Activated effector memory CD4-positive, alpha-beta T cell treated with anti-CD3 and anti-CD28 coated beads, Interleukin-2, amount 50 U/mL, for 16 hours (primary cell): ENCODE measurements around the gene RICTOR.

Source experiments
- DNase-seq: peaks from one replicate; pipeline ENCODE4 v3.0.0-alpha.2; 2020

Gene RICTOR

DNA sequence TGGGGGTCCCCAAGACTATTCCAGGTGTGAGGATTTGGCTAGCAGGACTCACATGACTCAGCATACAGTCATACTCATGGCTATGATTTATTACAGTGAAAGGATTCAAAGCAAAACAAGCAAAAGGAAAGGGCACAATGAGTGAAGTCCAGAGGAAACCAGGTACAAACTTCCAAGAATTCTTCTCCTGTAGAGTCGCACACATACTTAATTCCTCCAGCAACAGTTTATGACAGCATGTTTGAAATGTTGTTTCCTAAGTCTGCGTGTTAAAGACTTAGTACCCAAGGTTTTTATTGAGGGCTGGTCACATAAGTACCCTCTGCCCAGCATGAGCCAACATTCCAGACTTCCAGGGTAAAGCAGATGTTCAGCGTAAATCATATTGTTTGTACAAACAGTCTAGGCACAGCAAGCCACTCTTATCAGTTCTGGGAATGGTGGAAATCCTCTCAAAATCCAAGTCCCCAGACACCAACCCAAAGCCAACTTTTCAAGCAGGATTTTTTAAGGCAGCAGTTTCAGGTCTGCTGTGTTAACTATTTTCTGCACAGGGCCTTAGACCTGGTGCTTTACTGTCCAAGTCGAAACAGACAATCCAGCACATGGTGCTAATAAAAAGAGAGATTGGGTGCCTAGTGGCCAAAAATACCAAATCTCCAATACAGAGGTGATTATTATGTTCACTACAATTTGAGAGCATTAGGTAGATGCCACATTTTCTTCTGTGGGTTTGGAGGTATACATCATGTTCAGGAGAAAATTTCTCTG lies 18.6 kb upstream of the RICTOR start:
- no peak for DNase-seq

DNA sequence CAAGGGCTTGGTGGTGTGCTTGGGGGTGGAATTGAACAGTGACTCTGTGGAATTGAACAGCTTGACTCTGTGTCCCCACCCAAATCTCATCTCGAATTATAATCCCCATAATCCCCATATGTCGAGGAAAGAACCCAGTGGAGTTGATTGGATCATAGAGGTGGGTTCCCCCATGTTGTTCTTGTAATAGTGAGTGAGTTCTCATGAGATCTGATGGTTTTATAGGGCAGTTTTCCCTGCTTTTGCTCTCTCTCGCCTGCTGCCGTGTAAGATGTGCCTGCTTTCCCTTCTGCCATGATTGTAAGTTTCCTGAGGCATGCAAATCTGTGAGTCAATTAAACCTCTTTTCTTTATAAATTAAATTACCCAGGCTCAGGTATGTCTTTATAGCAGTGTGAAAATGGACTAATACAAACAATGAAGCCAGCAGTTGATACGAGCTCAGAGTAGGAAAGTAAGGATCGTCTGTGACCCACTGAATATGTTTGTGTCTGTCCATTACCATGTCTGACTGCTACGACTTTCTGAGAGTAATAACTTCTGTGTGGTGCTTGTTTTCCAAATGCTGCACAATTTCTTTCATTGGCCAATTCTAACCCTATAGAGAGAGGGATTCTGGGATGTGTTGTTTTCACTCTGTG lies 17.9 kb upstream of the RICTOR start:
- no peak for DNase-seq

DNA sequence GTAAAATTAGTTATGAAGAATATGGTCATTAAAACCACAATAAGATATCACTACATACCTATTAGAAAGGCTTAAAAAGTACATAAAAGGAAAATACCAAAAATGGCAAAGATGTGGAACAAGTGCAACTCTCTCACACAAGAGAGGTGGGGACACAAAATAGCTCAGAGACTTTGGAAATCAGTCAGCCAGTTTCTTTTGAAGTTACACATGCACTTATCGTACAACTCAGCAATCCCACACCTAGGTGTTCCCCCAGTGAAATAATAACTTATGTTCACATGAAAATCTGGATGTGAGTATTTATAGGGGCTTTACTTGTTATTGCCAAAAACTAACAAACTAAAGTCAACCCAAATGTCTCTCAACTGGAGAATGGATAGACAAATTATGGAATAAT lies 9.8 kb upstream of the RICTOR start:
- DNase-seq: no peak

DNA sequence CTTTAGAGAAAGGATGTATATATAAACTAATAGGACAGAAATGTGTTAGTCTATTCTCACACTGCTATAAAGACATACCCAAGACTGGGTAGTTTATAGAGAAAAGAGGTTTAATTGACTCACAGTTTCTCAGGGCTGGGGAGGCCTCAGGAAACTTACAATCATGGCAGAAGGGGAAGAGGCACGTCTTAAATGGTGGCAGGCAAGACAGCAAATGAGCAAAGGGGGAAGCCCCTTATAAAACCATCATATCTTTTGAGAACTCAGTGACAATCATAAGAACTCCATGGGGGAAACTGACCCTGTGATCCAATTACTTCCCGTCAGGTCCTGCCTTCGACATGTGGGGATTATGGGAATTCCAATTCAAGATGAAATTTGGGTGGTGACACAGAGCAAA lies 8.8 kb upstream of the RICTOR start:
- no peak for DNase-seq

DNA sequence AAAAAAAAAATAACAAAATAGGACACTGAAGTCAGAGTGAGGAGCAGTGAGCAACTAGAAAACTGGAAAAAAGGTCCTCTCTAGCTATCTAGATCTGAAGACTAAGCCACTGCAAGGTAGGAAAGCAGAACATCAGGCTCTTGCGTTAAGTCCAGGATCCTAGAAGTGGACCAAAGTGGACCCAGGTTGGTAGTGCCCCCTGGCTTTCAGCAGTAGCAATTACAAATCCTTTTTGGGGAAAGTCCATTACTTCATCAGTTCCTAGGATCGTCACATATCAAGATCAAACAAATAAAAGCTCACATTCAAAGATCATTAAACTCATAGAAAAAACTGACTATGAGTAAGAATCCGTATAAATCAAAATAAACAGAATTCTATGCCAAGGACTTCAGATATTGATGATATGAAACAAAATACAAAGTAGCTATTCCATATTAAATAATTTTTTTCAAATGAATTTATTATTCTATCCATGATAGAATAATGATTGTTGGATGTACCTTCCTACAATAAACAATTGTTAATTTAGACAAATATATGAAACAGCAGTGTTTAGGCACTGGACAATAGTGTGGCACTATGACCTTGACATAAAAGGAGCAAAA lies 6.5 kb upstream of the RICTOR start:
- DNase-seq: peak; percentile 65

DNA sequence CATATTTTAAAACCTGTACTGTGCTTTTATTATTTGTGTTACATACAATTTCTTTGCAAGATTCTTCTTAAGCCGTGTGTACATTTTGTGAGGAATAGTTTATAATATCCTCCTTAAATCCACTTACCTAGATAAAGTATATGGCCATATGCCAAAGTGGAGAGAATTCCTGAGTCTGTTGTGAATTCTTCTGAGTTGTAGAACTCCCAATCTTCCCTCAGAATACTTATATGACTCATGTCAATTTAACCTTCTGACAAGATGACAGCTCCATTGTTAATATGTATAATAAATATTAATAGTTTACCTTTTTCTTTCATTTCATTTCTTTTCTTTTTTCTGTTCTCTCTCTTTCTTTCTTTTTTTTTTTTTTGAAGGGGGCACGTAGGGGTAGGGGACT lies 6.0 kb upstream of the RICTOR start:
- DNase-seq: no peak

DNA sequence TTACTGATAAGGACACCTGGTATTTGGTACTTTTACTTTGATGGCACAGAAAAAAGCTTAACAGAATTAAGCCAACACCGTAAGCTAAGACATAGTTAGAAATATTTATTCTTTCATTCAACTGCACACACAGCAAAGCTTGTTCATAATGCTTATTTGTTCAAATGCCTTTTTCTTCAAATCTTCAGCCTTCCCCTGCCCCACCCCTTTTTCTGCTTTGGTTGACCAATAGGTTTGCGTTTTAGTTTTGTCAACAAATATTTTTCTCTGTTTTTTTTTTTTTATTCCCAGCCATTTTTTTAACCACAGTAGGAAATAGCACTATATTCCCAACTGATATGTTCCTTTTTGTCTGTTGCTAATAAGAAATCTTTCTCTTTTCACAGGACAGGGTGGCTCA lies 4.9 kb upstream of the RICTOR start:
- DNase-seq: no peak

DNA sequence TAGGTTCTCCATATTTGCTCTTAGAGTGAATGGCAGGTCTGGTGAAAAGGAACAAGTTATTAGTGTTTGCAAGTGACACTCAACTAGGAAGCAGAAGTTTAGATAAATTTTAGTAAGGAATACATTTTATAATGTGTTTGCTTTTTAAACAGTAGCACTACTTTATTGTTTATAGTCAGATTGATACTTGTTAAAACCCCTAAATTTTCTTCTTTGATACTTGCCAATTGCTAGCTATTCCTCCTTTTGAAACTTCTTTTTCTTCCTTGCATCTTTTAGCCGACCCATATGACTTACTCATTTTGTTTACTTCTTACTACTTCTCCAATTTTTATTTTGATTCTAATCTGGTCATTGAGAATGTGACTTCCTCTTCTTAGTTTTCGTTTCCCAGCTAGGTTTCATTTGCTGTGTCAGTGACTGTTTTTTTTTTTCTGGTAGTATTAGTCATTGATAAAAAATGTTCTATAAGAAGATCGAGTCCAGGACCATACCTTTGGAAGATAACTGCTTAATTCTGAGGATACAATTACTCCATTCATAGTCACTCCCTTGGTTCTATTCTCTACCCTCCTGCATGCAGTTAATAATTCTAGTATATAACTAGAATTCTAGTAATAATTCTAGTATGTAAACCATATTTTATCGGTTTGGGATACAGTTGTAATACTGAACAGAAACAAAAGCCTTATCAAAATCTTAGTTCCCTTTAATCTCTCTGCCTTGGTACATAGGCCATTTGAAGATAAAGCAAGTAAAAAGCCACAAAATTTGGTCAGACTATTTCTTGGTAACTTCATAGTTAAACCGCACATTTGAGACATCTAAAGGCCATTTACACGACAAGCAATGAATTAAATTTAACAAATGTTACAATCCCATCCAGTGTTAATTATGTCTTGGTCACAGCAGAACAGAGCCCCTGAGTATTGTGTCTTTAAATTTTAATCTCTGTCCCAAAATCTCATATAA lies 2.8 kb upstream of the RICTOR start:
- no peak for DNase-seq

DNA sequence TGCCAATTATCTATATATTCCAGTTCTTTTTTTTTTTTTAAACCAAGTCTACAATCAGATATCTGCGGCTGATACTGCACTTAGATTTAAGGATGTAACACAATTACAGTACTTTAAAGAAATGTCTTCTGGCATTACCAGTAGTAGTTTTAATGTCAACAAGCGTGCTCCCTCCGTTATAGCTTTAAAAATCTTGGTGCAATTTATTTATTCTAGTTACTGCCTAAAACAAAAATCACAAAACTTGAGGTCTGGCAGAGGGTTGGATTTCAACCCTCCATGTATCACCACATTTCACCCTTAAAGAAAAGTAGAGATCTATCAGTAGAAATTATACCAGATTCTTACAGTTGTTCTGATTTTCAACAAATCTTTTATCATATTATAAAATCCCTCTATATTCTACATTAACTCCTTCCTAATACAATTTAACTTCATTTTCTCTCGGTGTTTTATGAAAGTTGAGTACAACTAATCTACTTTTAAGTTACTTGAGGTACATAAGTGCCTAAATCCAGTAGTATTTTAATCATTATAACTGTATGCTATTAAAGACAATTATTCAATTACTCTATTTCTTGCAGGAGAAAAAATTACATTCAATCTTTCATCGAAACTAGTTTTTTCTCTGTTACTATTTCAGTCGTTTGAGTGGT lies 2.0 kb upstream of the RICTOR start:
- DNase-seq: no peak

DNA sequence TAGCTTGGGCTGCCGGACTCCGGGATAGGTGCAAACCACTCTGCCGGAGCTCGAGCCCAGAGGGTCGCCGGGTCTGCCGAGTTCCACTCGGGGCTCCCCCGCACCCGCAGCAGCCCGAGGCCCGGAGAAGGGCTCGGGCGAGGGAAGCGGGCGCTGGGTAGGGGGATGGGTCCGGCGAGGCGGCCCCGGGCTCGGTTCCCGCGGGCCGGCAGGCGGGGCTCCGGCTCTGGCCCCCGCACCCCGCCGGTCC lies 507 bp downstream of the RICTOR start:
- DNase-seq: no peak

DNA sequence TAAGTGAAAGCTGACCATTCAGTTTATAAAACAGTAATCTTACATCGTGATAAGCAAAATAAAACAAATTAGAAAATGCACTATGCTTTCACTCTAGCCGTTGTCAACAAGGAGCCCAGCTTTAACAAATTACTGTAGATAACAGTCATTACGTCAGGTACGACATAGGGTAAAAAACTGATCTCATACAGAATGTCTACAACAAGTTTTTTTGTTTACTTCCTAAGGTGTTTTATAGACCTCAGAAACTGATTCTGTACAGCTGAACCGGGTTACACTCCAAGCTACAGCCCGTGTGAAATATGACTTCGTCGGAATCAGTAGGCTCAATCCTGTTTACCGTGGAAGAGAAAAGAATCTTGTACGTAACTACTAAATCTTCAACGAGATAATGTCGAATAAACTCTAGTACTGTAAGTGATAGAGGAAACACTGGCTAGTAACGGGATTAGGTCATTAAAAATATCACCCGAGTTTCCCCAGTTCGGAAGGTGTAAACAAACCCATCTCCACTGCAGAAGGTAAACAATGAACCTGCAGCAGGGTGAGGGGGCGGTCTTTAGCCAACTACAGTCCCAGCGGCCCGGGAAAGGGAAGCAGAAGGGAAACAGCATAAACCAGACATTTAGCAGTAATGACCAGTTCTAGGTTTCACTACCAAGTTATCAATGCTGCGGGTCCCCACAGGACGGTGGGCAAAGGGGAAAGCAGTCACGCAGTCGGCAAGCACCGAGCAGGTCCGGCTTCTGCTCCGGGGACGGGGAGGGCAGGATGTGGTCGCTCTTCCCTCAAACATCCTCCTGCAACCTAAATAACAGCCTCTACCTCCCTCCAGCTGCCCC lies 1.1 kb downstream of the RICTOR start:
- peak; percentile 83 for DNase-seq

DNA sequence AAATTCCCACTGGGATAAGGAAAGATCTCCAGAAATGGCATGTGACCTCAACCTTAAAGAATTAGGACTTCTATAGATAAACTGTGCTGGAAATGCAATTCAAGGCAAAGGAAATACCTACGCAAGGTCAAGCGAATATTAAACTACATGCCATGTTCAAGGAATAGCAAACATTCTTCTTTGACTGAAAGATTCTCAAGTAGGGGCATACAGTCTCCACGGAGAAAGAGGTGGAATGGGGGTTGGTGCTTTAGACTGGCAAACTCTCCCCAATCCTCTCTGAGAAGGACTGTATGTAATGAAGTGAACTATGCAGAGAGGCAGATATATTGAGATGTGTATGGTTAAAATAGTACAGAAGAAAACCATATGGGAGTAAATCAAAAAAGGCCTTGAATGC lies 6.1 kb downstream of the RICTOR start:
- no peak for DNase-seq

DNA sequence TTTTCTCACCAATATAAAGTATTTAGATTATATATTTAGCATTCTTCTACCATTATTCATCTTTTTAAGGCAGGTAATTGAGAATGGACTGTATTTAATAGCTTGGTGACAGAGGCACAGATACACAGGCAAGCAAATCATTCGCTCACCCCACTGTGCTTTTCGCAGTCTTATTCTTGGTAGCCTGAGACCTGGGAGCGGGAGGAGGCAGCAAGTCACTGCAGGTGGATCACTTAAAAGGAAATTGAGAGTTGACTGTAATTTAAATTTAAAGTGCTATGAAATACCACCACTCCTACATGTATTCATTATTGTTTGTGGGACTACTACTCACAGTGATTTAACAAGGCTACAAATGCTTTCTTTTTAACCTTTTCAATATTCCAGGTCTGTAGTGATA lies 9.7 kb downstream of the RICTOR start:
- DNase-seq: no peak

DNA sequence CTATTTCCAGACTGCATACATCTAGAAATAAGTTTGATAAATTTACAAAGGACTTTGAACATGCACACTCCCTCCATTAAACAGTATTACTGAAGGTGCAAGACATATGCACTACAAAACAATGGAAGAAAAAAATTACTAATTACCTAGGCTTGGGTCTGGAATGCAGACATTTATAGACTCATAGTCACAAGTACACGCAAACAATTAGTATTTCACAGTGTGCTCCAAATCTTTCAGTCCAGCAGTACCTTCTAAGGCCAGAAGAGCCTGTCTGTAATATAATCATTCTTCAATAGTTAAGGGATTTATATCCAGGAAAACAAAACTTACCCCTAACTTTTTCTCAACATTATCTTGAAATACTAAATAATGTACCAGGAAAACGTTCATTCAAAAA lies 11.2 kb downstream of the RICTOR start:
- DNase-seq: no peak

DNA sequence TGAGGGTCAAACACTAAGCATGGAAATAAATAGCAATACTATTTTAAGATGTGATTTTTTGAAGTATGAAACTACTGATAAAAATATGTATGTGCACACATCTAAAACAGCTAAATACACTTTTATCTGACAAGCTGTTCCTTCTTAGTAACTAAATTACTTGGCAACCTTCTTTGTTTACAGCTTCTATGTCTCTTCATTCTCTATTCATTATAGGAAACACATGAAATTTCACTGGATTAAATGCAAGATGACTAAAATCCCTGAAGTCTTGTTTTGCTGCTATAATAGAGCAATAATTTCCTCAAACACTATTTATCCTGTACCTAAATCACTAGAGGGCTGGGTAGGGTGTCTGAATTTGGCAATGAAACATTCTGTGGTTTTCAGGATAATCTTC lies 11.7 kb downstream of the RICTOR start:
- no peak for DNase-seq

DNA sequence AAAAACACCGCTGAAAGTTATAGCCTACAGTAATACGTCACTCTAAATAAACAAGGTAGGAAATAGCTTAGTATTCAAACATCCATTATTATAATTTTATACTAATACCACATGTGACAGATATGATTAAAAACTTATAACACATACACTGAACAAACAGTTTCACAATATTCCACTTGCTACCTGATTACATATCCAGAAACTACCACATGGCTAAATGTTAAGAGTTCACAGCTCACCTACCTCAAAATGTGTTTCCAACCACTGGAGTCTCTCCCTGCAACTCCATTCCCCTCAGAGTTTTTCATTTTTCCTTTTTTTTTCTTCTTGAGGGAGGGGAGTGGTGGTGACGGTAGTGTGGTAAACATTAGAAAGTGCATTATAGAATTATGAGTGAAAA lies 12.1 kb downstream of the RICTOR start:
- DNase-seq: no peak

DNA sequence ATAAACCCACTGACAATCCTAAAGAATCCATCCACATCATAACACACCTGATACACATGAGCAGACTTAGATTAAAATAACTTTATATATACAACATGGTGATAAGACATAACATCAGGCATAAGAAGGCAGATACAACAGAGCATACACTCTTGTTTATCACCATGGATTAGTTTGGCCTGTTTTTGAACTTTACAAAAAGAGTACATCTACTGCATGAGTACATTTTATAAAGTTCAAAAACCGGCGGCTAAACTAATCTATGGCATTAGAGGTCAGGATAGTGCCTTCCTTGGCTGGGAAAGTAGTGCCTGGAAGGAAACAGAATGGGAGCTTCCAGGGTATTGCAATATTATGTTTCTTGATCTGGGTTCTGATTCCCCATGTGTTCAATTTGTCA lies 15.1 kb downstream of the RICTOR start:
- no peak for DNase-seq

DNA sequence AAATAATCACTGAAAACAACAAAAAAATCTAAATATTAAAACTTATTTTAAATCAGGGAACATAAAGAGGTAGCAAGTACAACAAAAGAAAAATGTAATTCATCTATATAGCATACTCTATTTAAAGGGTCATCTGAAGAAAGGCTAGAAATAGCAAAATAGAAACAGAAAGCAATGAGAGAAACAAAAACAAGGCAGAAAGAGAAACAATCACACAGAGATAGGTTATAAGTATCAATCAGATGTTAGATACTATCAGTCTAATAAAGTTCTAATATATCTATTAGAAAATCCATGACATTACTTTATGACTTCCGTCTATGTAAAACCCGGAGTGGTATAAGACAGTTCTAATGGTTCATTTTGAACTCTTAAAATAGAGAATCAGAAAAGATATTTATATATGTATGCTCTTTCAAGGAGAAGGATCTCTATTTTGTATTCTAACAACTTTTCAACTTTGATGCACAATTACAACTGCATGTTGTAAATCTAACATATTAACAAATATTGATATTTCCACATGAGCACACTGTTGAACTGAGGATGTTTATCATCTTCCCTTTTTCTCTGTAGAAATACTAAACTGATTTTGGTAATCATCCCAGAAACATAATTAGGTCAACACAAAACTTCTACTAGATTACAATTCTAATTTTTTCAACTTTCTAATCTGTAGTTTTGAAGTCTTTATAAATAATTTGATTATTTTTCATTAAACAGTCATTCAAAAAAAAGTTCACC lies 15.8 kb downstream of the RICTOR start:
- no peak for DNase-seq

DNA sequence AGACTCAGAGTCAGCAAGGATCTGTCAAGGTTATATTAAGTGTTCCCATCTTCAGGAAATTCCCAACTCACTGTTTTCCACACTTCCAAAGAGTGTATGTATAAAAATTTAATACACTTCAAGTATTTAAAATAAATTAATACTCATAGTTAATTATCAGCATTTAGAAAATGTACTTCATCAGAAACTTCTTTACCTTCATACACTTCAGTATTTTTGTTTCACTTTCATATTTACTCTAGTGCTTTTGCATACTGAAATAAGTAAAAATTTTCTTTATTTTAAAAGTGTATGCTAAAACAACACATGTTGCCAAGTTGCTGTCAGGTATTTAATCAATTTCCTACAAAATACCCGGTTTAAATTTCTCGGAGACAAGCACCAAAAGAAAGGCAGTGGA lies 16.5 kb downstream of the RICTOR start:
- DNase-seq: no peak

DNA sequence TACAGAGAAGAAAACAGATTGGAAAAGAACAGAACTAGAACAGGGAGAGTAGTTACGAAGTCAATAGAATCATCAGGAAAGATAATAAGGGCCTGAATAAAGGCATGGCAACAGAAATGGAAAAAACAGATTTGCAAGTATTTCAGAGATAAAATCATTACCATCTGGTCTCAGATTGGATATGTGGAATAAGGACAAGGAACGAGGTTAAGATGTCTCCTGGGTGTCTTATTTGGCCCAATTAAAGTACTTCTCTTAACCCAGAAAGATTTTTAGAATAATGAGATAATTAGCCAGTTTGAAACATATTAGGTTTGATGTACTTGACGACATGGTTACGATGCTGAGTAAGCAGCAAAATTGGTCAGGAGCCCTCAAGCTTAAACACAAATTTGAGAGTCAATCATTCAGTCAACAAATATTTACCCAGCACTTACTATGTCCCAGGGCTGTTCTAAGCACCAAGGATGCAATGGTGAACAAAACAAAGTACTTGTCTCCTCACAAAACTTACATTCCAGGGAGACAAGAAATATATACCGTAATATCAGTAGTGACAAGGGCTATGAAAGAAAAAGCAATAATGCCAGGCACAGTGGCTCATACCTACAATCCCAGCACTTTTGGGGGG lies 18.3 kb downstream of the RICTOR start:
- DNase-seq: no peak
